NCI-H1092 (cell line): ENCODE results near the gene SEMA4C.
A peak's percentile ranks its signal among the peaks of the same experiment; 100 is the strongest.

ENCODE experiments used
- DNase-seq: peaks from one replicate; lab custom pipeline; 2025; lab: John Stamatoyannopoulos, UW

Gene SEMA4C

DNA sequence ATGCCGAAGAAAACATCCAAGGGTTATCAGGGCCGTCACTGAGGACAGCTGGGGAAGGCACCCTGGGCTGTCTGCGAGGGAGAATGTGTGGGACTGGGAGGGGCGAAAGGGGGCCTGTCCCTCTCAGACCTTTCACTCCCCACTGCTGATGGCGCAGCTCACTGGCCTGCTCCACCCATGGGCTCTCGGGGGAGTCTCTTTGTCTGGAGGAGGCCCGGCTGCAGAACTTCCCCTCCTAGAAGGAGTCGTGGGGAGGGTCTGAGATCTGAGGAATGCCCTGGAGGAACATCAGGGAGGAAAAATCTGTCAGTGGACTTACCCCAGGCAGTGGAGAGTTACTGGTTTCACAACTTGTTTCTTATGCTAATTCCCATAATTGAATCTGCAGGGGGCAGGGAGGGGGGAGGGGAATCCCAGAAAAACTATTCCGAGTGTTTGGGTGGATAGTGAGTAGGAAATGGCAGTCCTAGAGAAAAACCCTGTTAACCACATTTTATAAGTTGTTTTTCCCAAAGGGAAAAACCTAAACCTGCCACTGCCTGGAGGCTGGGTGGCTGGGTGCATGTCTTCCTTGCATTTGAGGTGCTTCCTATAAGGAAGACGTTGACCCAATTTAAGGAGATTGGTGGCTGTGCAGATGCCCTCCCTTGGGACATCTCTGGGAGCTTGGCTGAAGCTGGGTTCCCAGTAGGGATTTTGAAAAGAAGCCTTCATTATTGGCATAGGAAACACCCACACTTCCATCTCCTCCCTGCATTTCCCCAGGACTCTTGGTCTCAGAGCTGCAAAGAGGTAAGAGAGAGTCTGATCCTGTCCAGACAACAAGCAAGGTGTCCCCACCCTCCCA is 11.7 kb upstream of the SEMA4C start:
- no peak for DNase-seq

DNA sequence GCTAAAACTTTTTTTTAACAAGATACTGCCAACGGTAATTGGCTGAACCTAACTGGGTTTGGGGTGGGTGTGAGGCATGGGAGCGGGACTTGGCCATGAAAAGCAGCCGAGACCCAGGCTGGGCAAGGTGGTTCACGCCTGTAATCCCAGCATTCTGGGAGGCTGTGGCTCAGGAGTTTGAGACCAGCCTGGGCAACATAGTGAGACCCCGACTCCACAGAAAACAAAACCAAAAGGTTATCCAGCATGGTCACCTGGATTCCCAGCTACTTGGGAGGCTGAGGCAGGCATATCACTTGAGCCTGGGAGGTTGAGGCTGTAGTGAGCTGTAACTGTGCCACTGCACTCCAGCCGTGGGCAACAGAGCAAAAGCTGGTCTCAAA is 11.0 kb upstream of the SEMA4C start:
- no peak for DNase-seq

DNA sequence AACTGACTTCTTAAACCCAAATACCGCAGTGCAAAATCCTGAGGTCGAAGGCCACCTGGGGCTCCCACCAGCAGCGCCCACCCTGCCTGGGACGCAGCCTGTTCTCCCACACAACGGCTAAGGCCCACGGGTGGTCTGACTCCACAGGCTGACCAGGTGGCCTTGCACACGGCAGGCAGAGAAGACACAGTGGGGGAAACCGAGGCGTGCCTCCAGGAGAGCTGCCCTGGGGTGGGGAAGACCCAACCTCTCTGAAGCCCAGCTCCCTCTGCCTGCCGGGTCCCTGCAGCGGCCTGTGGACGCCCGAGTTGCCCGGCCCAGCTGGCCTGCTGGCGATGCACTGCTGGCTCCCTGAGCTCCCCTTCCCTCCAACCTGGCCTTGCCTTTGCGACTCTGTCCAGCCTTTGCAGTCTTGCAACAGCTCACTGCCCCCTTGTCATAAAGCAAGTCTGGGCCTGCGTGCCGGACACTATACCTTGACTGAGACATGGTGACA is 9.7 kb upstream of the SEMA4C start:
- no peak for DNase-seq

DNA sequence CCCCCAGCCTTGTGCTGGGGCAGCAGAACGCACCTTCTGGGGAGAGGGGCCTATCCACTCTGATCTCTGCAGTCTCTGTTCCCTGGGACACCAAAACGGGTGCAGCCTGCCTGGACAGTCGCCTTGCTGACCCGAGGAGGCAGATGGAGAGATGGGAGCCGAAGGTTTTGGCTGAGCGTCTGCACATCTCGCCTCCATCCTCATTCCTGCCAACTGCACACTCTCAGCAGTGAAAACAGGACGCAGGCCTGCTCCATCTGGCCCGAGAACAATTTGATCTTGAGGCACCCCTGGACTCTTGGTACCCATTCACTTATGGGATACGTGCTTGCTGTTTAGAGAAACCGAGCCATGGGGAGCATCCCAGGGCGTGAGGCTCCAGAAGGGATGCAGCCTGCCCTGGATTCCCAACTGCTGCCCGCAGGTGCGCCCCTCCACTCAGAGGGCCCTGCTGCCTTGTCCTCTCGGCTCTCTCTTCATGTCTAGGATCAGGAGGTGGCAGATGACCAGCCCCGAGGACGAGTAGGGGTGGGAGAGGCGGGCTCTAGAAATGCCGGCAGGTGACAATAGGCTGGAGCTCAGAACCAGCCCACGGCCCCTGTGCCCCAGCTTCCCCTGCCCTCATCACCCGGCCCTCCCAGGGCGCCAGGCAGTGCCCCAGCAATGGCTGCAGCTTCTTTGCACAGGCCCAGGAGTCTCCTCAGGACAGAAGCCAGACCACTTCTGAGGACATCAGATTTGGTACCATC is 9.1 kb upstream of the SEMA4C start:
- no peak for DNase-seq

DNA sequence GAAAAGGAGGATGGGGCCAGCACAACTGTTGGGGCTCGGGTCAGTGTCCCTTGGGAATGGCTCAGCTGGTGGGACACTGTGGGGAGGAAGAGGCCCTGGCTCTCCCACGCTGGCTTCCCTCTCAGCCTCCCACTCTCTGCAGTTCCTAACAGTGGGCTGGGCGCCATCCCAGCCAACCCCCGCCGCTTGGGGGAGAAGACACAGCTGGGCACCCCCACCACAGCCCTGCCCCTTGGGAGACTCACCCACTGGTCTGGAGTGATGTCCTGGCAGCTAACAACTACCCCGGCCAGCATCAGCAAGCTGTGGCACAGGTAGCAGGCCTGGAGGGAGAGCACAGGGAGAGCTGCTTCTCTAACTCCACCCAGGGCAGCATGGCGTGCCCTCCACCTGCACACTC is 8.3 kb upstream of the SEMA4C start:
- no peak for DNase-seq

DNA sequence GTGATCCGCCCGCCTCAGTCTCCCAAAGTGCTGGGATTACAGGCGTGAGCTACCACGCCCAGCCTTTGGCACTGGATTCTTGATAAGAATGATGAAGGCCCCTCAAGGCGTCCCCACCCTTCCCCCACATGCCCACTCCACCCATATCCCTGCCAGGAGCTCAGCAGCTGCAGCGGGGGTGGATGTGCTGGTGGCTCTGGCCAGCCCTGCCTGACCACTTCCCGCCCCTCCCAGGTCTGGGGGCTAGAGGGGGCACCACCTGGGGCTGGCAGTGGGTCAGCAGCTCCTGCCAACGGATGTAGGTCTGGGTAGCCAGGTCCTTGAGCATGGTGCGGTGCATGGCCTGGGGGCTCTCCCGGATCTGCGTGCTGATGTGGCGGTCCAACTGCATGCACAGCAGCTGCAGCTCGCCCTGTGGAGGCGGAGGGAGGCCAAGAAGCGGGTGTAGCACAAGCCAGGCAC is 7.8 kb upstream of the SEMA4C start:
- no peak for DNase-seq

DNA sequence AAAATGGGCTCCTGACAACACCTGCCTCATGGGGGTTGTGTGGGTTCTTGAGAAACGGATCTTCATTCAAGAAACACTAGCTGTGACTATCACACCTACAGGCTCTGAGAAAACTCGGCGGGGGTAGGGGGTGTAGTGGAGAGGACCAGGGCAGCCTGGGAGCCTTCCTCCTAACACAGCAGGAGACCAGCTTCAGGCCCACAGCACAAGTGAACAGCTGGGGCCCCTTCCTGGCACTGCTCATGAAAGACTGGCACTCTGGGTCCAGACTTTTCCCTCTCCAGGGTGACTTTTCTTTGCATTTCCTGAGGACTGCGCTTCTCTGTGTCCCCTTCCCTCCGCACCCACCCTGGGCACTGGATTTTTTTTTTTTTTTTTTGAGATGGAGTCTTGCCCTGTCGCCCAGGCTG is 7.2 kb upstream of the SEMA4C start:
- DNase-seq = no peak

DNA sequence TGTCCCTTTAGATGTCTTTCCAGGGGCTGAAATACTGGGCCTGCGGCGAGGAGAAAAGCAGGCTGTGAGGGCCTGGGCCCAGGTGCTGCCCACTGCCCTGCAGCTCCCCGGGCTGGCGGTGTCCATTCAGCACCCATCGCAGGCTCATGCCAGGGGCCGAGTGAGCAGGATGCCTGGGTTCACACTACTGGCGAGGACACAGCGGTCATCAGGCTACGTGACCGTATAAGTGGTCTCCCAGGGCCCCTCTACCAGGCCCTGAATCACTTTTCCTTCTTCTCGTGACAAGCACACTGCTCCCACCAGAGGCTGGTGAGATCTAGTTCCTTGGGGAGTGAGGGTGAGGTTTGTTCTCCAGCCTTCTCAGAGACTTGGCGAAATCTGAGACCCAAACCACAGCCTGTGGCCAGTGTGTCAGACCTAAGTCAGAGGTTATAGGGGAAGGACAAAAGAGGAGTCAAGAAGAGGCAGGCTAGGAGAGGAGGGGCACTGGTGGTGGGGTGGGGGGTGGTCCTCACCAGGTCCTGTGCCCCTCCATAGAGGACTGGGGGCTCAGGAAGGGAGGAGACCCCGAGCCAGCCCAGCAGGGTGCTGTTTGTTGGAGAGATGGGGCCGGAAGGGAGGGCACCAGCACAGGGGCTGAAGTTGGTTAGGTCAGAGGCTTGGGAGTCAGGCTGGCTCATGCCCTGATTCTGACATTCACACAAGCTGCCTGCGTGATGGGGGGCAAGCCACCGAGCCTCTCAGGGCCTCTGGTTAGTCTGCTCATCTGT is 6.6 kb upstream of the SEMA4C start:
- no peak for DNase-seq

DNA sequence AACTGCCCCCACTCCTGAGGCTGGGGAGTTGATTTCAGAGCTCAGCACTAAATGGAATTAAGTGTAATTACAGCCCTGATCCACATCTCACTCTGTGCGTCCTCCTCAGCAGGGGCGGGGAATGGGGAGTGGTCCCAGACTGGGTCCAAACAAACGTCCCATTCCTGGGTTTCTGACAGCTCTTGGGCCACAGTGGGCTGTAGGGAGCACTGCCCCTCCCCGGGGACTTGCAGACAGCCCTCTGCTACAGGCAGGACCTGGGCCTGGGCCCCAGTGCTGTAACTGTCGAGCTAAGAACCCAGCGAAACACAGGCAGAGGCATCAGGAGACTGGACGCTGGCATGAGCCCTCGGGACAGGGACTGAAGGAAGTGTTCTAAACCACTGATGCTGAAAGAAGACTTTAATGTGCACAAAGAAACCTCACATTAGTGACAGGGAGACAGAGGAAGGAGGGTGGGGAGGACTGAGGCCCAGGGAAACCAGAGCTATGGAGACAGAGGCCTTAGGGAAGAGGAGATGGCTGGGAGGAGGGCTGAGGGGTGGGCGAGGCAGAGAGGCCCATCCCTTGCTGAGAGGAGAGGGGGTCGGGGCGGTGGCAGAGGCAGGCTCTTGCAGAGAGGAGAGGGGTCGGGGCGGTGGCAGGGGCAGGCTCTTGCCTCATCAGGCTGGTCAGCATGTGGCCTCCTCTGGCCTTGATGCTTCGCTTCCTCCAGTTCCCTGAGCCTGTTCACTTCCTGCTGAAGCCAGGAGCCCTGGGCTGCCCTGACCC is 5.8 kb upstream of the SEMA4C start:
- DNase-seq = no peak

DNA sequence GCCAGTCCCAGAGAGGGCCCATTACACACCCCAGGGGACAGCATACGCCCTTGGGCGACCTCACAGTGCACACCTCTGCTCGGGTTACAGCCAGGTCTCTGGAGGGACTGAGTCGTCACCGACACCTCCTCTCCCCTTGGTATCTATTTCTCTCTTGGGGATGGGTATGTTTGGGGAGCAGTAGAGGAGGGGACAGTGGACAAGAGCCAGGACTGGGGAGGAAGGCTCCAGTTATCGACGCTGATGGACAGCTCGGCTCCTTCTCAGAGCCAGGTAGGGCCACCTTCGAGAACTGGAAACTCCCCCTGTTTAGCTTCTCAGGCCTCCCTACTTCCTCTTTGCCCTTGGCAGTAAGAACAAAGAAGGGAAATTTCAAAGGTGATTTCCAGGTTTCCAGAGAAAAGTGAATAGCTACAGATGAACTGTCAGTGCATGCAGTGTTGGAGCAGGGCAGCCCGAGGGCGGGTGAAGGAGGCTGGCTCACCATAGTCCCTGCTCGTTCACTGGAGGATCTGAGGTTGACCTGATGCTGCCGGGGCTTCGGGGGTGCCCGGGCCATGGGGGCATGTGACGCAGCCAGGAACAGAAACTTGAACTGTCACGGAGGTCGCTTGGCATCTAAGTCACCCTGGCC is 4.4 kb upstream of the SEMA4C start:
- no peak for DNase-seq

DNA sequence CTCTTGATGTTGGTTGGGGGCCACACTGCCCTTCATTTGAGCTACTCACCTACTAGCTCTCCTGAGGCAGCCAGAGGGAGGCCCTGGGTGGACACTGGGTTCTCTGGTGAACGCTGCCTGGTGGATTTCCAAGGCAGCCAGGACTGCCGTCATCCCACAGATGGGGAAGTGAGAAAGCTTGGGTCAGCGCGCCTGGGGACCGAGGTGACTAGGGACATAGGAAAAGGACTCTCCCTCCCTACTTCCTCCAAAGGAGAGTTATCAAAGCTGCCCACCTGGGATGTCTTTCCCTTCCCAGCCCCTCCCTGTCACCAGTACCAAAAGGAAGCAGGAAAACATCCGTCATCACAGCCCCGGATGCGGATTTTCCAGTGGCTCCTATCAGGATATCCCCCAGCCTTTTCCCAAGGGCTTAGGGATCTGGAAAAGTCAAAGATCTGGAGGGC is 3.8 kb upstream of the SEMA4C start:
- DNase-seq = no peak

DNA sequence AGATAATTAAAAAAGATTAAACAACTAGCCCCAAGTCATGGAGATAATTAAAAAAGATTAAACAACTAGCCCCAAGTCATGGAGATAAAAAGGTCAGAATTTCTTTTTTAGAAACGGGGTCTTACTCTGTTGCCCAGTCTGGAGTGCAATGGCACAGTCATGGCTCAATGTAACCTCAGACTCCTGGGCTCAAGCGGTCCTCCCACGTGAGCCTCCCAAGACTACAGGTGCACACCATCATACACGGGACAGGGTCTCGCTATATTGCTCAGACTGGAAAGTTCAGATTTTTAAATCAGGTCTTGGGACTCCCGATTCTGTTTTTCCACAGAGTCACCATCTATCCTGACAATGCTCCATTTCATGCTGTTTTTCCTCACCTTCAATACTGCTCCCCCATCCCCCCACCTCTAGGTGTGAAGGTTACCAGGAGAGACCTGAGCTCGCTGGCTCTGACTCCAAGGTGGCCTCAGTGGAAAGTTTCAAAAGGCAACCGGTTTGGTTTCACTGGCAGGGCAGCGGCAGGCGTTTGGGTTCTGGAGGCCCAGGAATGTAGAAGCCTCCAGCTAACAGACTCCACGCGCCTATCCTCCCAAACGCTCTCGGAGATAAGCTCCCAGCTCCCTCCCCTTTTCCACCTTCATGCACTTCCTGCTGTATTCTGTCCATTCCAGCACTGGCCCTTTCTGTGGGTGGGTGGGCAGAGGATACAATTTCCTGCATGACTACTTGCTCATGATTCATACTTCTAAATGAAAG is 2.9 kb upstream of the SEMA4C start:
- DNase-seq = no peak

DNA sequence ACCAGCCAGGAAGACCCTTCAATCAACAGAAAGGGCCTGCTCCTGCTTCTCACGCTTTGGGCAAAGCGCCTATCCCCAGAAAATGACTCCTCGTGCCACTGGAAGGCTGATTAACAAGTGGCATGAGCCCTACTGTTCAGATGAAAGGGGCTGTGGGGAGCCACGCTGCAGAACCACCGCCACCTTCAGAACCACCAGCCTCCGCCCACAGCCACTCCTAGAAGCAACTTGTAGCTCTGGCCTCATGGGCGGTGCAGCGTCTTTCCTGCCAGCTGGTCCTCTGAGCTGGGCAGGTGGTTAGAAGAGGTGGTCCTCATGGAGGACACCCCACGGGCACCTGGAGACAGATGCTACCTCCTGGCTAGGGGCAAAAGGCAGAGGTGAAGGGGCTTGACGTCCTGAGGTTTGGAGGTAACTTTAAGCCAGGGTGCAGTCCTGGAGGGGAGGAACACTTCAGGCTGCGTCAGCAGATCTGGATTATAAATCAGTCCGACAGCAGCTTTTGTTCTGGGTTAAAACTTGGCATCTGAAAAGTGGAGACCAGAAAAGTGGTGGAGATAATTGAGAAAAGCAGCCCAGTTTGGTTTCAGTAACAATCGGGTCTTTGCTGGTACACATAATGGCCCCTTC is 861 bp upstream of the SEMA4C start:
- DNase-seq = no peak

DNA sequence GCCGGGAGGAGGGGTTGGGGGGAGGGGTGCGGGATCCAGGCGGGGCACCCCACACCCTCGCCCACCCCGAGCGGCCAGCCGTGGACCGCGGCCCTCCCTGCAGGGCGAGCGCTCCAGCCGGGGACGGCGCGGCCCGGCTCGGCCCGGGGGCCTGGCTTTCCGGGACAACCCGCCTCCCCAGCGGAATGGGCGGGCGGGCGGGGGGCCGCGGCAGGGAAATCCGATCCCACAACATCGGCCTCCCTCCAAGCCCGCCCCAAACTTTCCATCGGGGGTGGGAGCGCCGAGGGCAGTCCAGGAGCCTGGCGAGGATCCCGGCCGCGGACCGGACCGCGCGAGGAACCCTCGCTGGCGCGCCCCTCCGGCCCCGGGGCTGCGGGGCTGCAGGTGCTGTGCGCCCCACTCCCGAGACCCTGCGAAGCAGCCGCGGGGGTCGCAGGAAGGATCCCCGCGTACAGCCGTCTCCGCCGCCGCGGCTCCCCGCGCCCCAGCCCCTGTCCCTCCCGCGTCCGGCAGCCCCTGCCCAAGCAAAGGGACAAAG is 529 bp downstream of the SEMA4C start:
- DNase-seq = no peak

DNA sequence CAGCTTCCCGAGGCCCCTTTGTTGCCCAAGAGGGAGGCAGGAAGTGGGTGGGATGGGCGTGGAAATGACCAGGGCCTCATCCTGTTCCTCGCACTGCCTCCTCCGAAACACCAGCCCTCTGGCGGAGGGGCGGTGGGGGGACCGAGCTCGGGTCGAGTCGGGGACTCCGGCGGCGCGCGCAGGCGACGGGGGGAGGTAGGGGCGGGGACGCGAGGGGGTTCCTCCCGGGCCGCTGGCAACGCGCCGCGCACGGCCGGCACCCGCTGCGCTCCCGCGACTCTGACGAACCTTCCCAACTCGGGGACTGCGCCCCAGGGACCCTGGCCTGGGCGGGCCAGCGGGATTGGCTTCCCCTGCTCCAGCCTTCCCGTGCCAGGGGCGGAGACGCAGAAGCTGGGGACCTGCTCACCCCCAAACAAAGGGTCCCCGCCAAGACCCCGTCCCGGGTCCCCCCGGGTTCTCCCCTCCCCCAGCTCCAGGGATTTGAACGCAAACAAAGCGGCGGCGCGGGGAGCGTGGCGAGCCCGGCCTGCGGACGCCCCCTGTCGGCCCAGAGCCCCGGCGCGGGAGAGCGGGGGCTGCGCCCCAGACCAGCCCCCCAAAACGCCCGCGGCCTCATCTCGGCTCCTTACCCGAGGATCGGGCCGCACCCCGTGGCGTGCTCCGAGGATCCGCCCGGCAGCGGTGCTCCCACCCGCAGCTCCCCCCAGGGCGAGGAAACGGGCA is 1.2 kb downstream of the SEMA4C start:
- DNase-seq = peak; percentile 66

DNA sequence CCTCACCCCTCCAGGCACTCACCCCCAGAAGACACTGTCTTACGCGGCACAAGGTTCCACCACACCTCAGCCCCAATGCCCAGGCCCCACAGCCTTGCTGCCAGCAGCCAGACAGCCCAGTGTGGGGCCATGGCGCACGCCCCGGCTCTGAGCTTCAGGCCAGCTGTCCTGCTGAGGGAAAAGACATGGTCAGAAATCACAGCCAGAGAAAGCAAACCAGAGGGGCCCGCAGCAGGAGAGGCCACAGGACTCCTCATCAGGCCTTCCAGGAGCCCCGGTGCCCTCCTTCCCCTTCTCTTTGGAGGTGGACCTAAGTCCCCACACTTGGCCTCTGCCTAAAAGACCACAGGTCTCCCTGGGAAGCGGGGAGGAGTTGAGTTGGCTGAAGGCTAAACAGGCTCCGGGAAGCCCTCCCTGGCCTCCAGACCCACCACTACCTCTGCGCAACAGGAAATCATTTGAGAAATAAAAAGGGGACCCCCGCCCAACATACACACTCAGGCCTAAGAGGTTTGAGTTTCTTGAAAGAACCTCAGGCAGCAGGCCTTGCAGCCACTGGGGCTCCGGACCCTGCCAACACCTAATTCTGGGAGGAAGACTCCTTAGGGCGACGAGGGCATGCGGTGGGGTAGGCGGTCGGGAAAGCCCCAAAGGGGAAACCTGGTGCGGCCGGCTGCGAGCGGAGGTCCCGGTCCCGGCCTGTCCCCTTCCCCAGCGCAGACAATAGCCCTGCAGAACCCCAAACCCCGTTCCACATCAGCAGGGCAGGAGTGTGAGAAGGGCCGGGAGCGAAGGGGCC is 1.9 kb downstream of the SEMA4C start:
- DNase-seq = no peak

DNA sequence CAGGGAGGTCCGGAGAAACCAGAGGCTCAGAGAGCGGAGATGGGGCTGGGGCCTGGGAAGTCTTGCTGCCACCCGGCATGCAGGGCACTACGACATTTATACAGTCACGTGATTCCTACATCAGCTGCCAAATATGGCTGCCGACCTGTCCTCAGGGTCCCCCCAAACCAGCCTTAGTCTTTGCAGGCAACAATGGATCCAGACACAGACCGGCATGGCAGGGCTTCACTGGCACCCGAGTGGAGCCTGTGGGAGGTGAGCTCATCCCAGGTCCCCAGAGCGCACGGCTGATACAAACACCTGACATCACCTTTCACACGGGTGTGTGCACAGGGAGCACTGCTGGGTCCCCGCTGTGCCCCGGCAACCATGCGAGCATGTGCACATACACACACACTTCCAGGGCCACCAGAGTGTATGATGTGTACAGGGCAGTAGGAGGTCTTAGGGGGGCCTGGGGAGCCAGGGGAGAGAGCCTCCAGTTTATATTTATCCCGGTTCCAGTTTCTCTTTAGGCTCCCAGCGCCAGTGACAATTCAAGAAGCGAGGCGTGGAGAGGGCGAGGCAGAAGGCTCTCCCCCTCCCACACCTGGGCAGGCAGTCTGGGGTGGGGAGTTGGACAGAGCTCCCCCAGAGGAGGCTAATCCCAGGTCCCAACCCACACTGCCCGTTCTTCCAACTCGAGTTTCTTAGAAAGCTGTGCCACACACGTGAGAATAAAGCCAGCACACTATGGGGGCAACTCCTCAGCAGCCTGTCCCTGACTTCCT is 2.7 kb downstream of the SEMA4C start:
- DNase-seq = no peak
